Choroid plexus epithelial cell (primary cell): ENCODE measurements around the gene ERICH6B.

Source experiments
- DNase-seq: peaks from one replicate; pipeline ENCODE4 v3.0.0-alpha.2; 2010; ENCODE audit warnings: low read depth
- H3K4me3 ChIP-seq: 2 replicates; pipeline ENCODE4 v1.5.1; 2011; ENCODE audit warnings: low read depth, mild to moderate bottlenecking, control low read depth, low read length, moderate library complexity
- TF ChIP-seq, protein P1 (sequence below): conservative IDR thresholded peaks from 2 replicates; pipeline ENCODE4 v1.5.1; 2011; ENCODE audit warnings: low read depth, mild to moderate bottlenecking, control low read depth, inconsistent platforms, low read length, moderate library complexity

The ERICH6B gene

DNA sequence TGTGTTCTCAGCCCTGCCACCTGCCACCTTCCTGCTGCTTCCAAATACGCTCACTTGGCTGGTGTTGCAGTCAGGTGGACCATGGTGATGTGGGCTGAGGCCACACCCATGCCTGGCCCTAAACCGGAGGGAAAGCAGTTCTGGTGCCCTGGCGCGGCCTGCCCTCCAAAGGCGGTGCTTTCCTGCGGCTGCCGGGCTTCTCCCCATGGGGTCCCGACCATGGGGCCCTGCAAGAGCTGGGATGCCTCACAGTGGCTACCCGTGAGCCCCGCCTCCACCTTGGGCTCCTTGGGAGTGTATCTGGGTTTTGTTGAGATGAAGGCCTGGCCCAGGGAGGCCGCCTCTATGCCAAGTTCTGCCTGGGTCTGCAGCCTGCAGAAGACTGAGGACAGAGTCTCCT is 73.7 kb downstream of the ERICH6B start:
- no peak overlapping the region for H3K4me3 ChIP-seq
- no peak for DNase-seq
- TF ChIP-seq, protein P1, sequence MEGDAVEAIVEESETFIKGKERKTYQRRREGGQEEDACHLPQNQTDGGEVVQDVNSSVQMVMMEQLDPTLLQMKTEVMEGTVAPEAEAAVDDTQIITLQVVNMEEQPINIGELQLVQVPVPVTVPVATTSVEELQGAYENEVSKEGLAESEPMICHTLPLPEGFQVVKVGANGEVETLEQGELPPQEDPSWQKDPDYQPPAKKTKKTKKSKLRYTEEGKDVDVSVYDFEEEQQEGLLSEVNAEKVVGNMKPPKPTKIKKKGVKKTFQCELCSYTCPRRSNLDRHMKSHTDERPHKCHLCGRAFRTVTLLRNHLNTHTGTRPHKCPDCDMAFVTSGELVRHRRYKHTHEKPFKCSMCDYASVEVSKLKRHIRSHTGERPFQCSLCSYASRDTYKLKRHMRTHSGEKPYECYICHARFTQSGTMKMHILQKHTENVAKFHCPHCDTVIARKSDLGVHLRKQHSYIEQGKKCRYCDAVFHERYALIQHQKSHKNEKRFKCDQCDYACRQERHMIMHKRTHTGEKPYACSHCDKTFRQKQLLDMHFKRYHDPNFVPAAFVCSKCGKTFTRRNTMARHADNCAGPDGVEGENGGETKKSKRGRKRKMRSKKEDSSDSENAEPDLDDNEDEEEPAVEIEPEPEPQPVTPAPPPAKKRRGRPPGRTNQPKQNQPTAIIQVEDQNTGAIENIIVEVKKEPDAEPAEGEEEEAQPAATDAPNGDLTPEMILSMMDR, result no peak

- DNase-seq, result no peak
- no peak overlapping the region for H3K4me3 ChIP-seq
- TF ChIP-seq, protein P1, result no peak
Measured at GRCh38 chr13:45540864-45541263, 74.7 kb downstream of the ERICH6B start.

DNA sequence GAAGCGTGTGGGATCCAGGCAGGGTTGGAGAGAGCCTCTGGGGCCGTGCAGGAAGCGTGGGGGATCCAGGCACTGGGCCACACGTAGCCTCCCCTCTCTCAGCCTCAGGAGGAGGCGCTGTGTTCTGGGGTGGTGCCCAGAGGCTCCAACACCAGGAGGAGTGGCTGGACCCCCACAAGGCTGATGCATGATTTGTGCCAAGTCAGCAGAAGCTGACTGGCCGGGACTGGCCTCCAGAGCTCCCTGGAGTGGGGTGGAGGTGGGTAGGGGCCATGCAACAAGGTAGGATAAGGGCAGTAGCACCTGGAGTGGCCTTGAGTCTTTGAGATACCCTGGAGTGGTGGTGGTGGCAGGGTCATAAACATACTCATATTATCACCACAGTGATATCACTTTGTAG is 75.3 kb downstream of the ERICH6B start:
- H3K4me3 ChIP-seq, result no peak overlapping the region
- TF ChIP-seq, protein P1, result no peak
- no peak for DNase-seq

GRCh38 chr13:45538382-45538781 is 77.2 kb downstream of the ERICH6B start:
- DNase-seq, result no peak
- H3K4me3 ChIP-seq, result no peak overlapping the region
- TF ChIP-seq, protein P1, result no peak

GRCh38 chr13:45537516-45537915 is 78.0 kb downstream of the ERICH6B start:
- TF ChIP-seq, protein P1, result no peak
- H3K4me3 ChIP-seq, result no peak overlapping the region
- DNase-seq, result peak; percentile 20

- DNase-seq, result no peak
- TF ChIP-seq, protein P1, result no peak
- H3K4me3 ChIP-seq, result no peak overlapping the region
Measured at GRCh38 chr13:45536224-45536623, 79.3 kb downstream of the ERICH6B start.

GRCh38 chr13:45534604-45535003 is 80.9 kb downstream of the ERICH6B start:
- TF ChIP-seq, protein P1, result no peak
- no peak overlapping the region for H3K4me3 ChIP-seq
- no peak for DNase-seq
